Gastroesophageal sphincter (tissue), 4 donors: ENCODE measurements around the gene CALR3. TPM values are rescaled to one million over a fixed set of nuclear protein-coding genes. Genes with fewer than 3 reads are reported as not detected.
A peak's percentile ranks its signal among the peaks of the same experiment; 100 is the strongest.

ENCODE experiments used
- ATAC-seq: fragments of 150-250 bp; one replicate; pipeline ENCODE4 v1.9.1; 2016; ENCODE audit warnings: mild to moderate bottlenecking, moderate library complexity
- H3K27ac ChIP-seq, 4 donors: fragments of 200-600 bp; sonication (generic) in 3 of 4; 1 replicate in 3 of 4; 2 replicates in 1 of 4; pipeline ENCODE4 v1.5.1; 2016 to 2019
- H3K27me3 ChIP-seq: fragments of 200-600 bp; sonication (generic); one replicate; pipeline ENCODE4 v1.5.1; 2019
- H3K36me3 ChIP-seq, 2 donors: fragments of 200-600 bp; sonication (generic); one replicate each; pipeline ENCODE4 v1.5.1; 2019; ENCODE audit warnings: control low read depth in 1 of 2
- H3K4me1 ChIP-seq, 3 donors: fragments of 200-600 bp; sonication (generic); 1 replicate in 2 of 3; 2 replicates in 1 of 3; pipeline ENCODE4 v1.5.1; 2016 to 2019; ENCODE audit warnings: control low read depth in 2 of 3
- H3K4me3 ChIP-seq, 2 donors: fragments of 200-600 bp; sonication (generic); one replicate each; pipeline ENCODE4 v1.5.1; 2019; ENCODE audit warnings: mild to moderate bottlenecking in 1 of 2, moderate library complexity in 1 of 2
- H3K9me3 ChIP-seq, 3 donors: fragments of 200-600 bp; sonication (generic); one replicate each; pipeline ENCODE4 v1.5.1; 2017 to 2019; ENCODE audit warnings: control low read depth in 2 of 3
- EP300 ChIP-seq: sonication (generic); formaldehyde crosslinking; IDR thresholded peaks from one replicate; pipeline ENCODE4 v1.6.1; 2017; ENCODE audit warnings: antibody characterized with exemption, mild to moderate bottlenecking
- POLR2A ChIP-seq, 2 donors: fragments of 450-650 bp; IDR thresholded peaks; one replicate each; pipeline ENCODE4 v1.6.1; 2017; ENCODE audit warnings: antibody characterized with exemption in 2 of 2, mild to moderate bottlenecking in 2 of 2, moderate library complexity in 1 of 2
- POLR2AphosphoS5 ChIP-seq: sonication (generic); formaldehyde crosslinking; IDR thresholded peaks from one replicate; pipeline ENCODE4 v1.6.1; 2017; ENCODE audit warnings: antibody characterized with exemption
- WGBS, 2 donors: methylation state at CpG; one replicate each; pipeline ENCODE4 v1.1.5; 2018; ENCODE audit warnings: low coverage in 1 of 2; 5-methylcytosine and 5-hydroxymethylcytosine counted together
- total RNA-seq, 4 donors: library from RNA; depleted of rRNA; stranded (reverse); fragments of >200 nt; gene quantifications; one replicate each; pipeline ENCODE4 v1.1.0, GENCODE V29; 2016
- TF ChIP-seq, protein P1 (sequence below), 4 experiments: fragments of 200-600 bp in 2 of 4; fragments of 450-650 bp in 2 of 4; sonication (generic) in 1 of 4; IDR thresholded peaks; one replicate each; pipeline ENCODE4 v1.5.1; 2017 to 2019; ENCODE audit warnings: antibody characterized with exemption in 4 of 4, mild to moderate bottlenecking in 2 of 4, moderate library complexity in 2 of 4

CALR3 gene
- total RNA-seq, 4 donors from 2014 or later = not detected

DNA sequence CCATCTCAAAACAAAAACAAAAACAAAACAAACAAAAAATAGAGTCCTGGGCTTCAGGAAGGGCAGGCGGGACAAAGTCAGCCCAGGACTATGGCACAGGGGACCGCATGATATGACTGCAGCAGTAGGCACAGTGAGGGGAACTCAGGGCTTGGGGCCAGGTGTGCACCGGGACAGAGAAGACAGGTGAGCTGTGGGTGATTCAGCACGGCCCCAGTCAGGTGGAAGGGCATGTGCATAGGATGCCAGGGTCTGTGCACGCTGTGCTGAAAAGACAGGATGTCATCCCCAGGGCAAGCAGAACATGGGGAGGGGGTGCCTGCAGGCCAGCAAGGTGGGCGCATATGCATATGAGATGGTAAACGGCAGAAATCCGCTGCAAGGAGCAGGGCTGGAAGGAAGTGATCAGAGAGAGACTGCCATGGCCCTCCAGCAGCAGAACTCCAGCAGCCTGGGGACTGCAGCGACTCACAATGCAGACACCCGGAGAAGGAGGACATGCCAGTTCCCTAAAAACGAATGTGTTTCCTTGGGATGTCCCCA, 39.2 kb downstream of the CALR3 start:
- H3K27ac ChIP-seq = peak overlapping the region in 3 of 4 donors; percentile 55 to 66 (median 60)
- H3K27me3 ChIP-seq = no peaks in the 10 kb centered on the region
- TF ChIP-seq EP300 (no peak), POLR2A (IDR thresholded peaks at IDR 0.05) (no peak), POLR2AphosphoS5 (no peak)
- TF ChIP-seq, protein P1, sequence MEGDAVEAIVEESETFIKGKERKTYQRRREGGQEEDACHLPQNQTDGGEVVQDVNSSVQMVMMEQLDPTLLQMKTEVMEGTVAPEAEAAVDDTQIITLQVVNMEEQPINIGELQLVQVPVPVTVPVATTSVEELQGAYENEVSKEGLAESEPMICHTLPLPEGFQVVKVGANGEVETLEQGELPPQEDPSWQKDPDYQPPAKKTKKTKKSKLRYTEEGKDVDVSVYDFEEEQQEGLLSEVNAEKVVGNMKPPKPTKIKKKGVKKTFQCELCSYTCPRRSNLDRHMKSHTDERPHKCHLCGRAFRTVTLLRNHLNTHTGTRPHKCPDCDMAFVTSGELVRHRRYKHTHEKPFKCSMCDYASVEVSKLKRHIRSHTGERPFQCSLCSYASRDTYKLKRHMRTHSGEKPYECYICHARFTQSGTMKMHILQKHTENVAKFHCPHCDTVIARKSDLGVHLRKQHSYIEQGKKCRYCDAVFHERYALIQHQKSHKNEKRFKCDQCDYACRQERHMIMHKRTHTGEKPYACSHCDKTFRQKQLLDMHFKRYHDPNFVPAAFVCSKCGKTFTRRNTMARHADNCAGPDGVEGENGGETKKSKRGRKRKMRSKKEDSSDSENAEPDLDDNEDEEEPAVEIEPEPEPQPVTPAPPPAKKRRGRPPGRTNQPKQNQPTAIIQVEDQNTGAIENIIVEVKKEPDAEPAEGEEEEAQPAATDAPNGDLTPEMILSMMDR (IDR thresholded peaks at IDR 0.05) = no peak
- peaks cover 0 to 57% (median 22%) of the 10 kb centered on the region in 3 donors for H3K4me1 ChIP-seq
- H3K4me3 ChIP-seq = no peak overlapping the region
- 53 to 76% methylated on average over 5 to 10 of the region's 11 CpGs for WGBS, 2 donors
- H3K36me3 ChIP-seq = no peaks in the 10 kb centered on the region
- peak; percentile 3 for ATAC-seq
- no peaks in the 10 kb centered on the region for H3K9me3 ChIP-seq

DNA sequence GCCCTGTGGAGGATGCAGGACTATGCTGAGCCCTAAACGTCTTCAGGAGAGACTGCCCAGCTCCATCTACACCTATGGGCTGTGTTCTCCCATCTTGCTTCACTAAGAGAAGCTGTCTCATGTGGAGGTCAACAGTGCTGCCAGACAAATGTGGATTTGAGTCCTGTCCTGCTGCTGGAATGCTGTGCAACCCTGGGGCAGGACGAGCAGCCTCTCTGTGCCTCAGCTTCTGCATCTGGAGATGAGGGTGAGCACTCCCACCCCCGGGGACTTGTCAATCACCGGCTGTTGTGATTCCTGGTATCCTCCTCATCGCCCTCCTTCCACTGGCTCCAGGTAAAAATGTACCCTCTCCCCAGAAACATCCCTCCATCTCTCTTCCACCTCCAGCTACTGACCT, 40.5 kb downstream of the CALR3 start:
- H3K9me3 ChIP-seq = no peaks in the 10 kb centered on the region
- ATAC-seq = no peak
- peaks cover 0 to 52% (median 22%) of the 10 kb centered on the region in 3 donors for H3K4me1 ChIP-seq
- WGBS, 2 donors = 86% methylated on average over 4 of the region's 5 CpGs; no CpG with 5 or more reads in 1 of the 2 donors
- H3K4me3 ChIP-seq = no peak overlapping the region
- no peak overlapping the region for H3K27ac ChIP-seq
- H3K36me3 ChIP-seq = no peaks in the 10 kb centered on the region
- no peak for TF ChIP-seq POLR2A (IDR thresholded peaks at IDR 0.05)
- TF ChIP-seq, protein P1 (IDR thresholded peaks at IDR 0.05) = no peak
- TF ChIP-seq POLR2AphosphoS5 = no peak
- TF ChIP-seq EP300 = no peak
- H3K27me3 ChIP-seq = no peaks in the 10 kb centered on the region

GRCh38 chr19:16454351-16454918, 41.5 kb downstream of the CALR3 start:
- Histone ChIP-seq H3K4me1 (peaks cover 0 to 52% (median 22%) of the 10 kb centered on the region in 3 donors), H3K9me3 (no peaks in the 10 kb centered on the region), H3K27me3 (no peaks in the 10 kb centered on the region), H3K4me3 (no peak overlapping the region), H3K36me3 (no peaks in the 10 kb centered on the region), H3K27ac (peak overlapping the region in 3 of 4 donors; percentile 8 to 48 (median 16))
- no peak for ATAC-seq
- 73% methylated on average over 5 to 10 of the region's 10 CpGs for WGBS, 2 donors
- TF ChIP-seq EP300 (no peak), POLR2A (IDR thresholded peaks at IDR 0.05) (no peak)
- TF ChIP-seq, protein P1 (IDR thresholded peaks at IDR 0.05) = no peak

- TF ChIP-seq POLR2AphosphoS5 = no peak
- no peak for TF ChIP-seq POLR2A (IDR thresholded peaks at IDR 0.05)
- TF ChIP-seq EP300 = no peak
- TF ChIP-seq, protein P1 (IDR thresholded peaks at IDR 0.05) = no peak
- no peaks in the 10 kb centered on the region for H3K27me3 ChIP-seq
- 52 to 70% methylated on average over 5 of the region's 8 CpGs for WGBS, 2 donors
- peaks cover 0 to 42% (median 13%) of the 10 kb centered on the region in 3 donors for H3K4me1 ChIP-seq
- H3K9me3 ChIP-seq = no peaks in the 10 kb centered on the region
- H3K27ac ChIP-seq = no peak overlapping the region
- H3K4me3 ChIP-seq = no peak overlapping the region
- no peaks in the 10 kb centered on the region for H3K36me3 ChIP-seq
- no peak for ATAC-seq
Observed at GRCh38 chr19:16452325-16452724, 43.6 kb downstream of the CALR3 start.
